Measurements from ENCODE around the gene OTUD6A.

DNA sequence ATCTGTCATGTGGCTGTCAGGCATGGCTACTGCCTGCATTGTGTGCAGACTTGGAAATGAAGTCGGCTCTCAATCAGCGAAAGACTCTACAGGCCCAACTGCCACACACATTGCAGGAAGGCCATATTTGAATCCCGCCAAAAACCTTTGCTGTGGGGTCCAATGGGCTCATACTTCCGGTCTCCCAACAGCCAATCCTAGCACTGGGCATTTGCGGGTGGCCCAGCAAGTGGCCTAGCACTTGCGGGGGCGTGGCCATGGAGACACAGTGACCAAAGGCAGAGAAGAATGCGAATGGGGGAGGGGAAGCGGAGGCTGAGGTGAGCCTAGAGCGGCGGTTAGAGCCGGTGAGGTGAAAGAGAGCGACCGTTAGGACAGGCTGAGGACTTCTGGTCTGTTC lies at the start of gene OTUD6A:
- no peak for TF ChIP-seq POLR2A (IDR thresholded peaks at IDR 0.05)
- TF ChIP-seq, protein P1, sequence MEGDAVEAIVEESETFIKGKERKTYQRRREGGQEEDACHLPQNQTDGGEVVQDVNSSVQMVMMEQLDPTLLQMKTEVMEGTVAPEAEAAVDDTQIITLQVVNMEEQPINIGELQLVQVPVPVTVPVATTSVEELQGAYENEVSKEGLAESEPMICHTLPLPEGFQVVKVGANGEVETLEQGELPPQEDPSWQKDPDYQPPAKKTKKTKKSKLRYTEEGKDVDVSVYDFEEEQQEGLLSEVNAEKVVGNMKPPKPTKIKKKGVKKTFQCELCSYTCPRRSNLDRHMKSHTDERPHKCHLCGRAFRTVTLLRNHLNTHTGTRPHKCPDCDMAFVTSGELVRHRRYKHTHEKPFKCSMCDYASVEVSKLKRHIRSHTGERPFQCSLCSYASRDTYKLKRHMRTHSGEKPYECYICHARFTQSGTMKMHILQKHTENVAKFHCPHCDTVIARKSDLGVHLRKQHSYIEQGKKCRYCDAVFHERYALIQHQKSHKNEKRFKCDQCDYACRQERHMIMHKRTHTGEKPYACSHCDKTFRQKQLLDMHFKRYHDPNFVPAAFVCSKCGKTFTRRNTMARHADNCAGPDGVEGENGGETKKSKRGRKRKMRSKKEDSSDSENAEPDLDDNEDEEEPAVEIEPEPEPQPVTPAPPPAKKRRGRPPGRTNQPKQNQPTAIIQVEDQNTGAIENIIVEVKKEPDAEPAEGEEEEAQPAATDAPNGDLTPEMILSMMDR (IDR thresholded peaks at IDR 0.05), result no peak
- no peak for TF ChIP-seq POLR2AphosphoS5 (IDR thresholded peaks at IDR 0.05)

All from stomach (tissue), 4 donors.